ENCODE results near the gene DNAH8.
"Not testable (repeated sequence)": the region's sequence is repeated elsewhere in the genome, so short reads cannot be mapped to it uniquely, and the experiment has no call there.

DNAH8 gene

DNA sequence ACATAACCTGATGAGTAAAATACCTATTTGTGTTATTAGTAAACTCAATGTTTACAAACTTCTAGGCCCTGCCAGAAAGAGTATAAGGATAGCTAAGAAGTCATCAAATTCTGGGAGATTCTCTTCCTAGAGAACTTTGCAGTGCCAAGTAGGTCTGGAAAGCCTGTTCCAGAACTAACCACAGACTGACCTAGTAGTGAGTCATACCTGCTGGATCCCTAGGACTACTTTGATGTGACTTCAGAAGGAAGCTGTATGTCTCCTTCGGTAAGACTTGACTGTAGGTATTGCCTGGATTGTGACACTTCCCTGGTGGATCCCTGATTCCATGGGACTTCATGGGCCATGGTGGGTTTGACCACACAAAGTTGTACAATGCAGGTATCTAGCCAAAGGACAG lies 131.7 kb downstream of the DNAH8 start:
- DNase-seq: no peak

GRCh38 chr6:38847497-38847896 lies 132.4 kb downstream of the DNAH8 start:
- no peak for DNase-seq

- DNase-seq: no peak
Observed at GRCh38 chr6:38848760-38849159, 133.6 kb downstream of the DNAH8 start.

DNA sequence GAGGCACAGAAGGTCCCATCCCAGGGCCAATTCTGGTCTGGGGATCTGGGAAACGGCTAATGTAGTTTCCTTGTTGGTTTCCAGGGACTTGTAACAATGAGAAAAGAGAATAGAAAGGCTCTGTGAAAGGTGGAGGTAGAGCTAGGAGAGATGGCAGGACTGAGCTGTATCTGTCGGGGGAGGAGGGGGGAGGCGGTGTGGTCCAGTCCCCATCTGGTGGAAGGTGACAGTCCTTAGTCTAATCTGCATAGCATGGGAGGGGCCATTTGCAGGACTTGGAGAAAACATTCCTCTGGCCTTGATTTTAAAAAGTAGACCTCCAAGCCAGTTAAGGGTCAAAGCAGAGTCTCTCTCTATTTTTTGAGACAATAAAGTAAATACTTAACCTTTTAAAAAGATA lies 137.1 kb downstream of the DNAH8 start:
- no peak for DNase-seq

DNA sequence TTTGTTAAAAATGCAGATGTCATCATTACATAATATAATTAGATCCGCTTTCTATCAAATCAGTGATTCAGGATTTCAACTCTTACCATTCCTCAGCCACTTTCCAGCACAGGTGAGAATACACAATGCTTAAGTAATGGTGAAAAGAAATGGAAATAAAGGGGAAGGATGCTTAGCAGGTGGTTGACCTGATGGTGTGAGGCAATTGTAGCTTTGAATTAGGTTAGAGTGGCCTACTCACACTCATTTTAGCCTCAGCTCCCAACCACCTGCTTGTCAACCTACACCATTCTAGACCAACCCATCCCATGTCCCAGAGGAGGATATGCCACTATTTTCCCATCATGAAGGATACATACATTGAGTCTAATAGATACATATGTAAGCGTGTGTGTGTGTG lies 138.1 kb downstream of the DNAH8 start:
- no peak for DNase-seq

DNA sequence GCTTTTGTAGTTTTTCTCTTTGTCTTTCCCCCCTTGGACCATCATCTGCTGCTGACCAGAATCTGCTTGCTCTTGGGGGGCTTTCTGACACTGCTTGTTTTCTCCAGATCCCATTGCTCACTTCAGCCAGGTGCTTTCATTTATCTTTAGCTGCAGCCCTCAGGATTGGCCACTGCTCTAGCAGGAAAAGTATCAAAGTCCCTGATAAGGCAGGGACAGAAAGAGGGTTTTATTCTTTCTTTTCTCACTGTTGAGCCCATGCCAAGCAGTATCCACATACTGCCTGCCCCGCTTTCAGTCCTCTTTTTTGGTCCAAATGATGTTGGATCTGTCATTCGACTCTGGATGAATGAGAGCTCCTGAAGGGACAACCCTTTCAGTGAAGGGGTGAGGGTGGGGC lies 141.4 kb downstream of the DNAH8 start:
- no peak for DNase-seq

DNA sequence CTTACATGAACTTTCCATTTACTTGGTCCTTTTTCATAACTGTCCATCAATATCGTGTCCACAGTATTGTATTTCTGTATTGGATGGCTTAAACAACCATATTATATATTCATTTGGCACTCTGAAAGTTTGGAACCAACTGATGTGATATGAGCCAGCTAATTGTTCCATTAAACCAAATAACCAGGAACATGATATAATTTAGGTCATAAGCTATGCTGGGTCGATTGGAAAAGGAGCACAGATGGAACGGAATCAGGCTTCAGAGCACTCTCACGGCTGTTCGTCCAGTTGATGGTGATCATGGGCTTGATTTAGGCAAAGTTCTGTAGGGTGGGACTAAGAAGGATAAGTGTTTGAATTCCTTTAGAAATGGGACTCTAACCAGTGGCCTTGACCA lies 142.7 kb downstream of the DNAH8 start:
- no peak for DNase-seq

GRCh38 chr6:38860041-38860440 lies 144.9 kb downstream of the DNAH8 start:
- DNase-seq: no peak

DNA sequence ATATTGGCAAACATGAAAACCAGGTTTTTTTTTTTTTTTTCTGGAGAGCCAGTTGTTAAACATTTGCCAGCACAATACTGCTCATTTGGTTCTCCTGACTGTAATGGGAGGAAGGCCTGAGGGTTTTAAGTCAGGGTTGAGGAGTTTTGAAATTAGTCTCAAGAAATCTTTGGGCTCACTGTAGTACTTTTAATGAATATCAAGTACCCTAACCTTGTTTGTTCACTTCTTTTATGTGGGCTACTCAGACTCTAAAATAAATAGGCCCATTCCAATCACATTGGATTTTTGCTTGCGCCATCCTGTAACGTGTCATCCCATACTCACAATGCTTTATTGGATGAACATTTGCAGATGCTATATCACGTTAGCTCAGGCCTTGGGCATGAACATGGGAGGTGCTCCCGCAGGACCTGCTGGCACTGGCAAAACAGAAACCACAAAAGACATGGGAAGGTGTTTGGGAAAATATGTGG lies 146.9 kb downstream of the DNAH8 start:
- DNase-seq: no peak

DNA sequence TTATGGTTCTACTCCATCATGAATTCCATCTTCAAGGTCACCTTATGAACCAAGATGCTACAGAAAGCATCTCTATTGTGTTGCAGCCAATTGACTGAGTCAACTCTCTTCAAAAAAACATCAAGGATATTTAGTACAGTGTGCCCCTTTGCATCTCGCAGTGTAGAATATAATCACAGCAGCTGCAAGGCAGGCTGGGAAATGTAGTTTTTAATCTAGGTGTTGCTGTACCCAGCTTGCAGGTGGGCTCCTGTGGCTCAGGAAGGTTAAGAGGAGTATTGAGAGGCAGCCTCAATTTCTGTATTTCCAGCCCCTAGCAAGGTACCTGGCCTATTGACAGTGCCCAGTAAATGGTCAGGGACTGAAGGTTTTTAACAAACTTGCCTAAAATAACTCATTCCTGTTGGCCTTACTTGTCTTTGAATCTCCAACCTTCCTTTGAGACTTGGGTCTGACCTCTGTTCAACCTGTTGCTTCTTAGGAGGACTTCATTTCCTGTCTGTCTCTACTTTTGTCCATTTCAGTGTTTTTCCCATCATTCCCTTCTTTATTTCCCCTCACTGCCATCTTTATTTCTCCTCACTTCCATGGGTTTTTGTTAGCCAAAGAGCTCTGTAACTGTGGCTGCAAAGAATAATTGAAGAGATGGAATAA lies 150.5 kb downstream of the DNAH8 start:
- DNase-seq: no peak

DNA sequence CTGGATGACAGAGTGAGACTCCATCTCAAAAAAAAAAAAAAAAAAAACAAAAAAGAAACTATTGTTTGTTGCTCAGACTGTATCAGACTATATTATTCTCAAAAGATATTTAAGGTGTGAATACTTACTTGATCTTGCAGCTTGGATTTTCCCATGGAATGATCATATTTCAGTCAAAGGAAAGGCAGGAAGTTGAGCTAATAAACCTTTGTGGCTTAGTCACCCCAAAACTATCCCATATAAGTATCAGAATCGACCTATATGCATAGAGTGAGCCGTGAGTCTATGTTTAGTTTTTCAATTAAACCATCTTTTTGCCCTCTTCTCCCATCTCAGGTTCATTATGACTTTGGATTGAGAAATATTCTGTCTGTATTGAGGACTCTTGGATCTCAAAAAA lies 152.6 kb downstream of the DNAH8 start:
- DNase-seq: no peak

DNA sequence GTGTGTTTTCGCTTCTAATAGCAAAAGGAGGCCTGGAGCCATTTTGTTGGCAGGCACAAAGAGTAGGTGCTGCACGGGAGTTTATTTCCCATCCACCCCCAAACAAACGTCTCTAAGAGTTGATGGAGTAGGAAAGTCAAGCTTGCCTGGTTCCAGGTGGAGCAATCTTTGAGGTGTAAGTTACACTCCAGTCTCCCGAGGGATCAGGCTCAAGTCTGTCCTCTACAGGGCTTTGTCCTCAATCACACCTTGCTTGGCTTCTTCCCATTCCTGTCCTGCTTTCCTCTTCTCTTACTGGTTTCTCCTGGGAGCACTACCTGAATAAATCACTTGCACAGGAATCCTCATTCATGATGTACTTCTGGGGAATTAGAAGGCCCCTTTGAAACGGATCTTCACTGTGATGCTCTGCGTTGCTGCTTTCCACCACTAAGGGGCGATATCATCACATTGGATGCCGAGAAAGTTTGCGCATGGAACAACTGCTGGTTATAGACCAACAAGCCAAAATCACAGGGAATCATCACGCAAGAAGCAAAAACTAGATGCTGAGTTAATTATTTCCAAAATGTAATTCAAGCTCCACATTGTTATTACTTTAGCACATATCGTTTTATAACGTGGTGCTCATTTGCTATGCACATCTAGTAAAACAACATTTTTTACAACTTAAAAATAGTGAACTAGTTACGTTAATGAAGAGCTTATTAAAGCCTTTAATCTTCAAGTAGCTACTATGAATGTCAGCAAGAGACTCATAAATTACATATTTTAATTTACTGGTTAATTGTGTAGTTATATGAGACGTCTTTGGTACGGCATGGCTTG lies 156.8 kb downstream of the DNAH8 start:
- DNase-seq: no peak

DNA sequence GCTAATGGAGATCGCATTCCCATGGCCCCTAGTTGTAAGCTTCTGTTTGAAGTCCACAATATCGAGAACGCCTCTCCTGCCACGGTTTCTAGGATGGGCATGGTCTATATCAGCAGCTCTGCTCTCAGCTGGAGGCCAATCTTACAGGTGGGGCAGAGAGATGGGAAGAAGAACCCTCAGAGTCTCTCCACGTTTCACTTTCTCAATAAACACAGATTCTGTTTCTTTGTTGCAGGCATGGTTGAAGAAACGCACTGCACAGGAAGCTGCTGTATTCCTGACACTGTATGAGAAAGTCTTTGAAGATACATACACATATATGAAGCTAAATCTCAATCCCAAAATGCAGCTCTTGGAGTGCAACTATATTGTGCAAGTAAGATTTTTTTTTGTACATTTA lies 157.9 kb downstream of the DNAH8 start:
- no peak for DNase-seq

DNA sequence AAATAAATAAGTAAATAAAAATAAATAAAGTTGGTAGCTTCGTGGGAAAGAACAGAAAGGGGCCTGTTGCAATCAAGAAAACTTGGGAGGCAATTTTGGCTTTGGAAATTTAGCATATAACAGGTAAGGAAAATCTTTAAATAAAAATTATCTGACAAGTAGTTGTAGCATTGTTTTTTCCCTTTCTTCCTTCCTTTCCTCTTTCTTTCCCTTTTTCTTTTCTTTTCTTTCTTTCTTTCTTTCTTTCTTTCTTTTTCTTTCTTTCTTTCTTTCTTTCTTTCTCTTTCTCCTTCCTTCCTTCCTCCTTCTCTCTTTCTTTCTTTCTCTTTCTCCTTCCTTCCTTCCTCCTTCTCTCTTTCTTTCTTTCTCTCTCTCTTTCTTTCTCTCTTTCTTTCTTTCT lies 158.7 kb downstream of the DNAH8 start:
- not testable (repeated sequence) for DNase-seq

- no peak for DNase-seq
Observed at GRCh38 chr6:38876475-38876874, 161.4 kb downstream of the DNAH8 start.

DNA sequence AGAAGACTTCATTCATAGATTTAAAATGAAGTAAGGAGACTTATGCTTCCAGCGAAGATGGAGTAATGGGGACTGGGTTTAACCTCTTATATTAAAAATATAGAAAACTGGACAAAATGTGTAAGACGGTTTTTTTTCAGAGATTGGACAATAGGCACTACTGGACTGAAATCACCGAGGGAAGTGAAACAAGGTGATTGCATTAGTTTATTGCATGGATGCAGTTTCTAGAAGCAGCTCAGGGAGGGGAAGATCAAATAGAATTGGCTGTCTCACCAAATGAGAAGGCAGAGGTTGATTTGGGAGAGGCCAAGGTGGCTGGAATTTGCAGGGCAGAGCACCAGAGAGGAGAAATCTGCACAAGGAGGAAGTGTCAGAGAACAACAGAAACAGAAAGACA lies 162.6 kb downstream of the DNAH8 start:
- DNase-seq: no peak

GRCh38 chr6:38882157-38882556 lies 167.0 kb downstream of the DNAH8 start:
- no peak for DNase-seq

- no peak for DNase-seq
Observed at GRCh38 chr6:38897507-38897906, 182.4 kb downstream of the DNAH8 start.

- DNase-seq: no peak
Observed at GRCh38 chr6:38901802-38902522, 186.9 kb downstream of the DNAH8 start.

DNA sequence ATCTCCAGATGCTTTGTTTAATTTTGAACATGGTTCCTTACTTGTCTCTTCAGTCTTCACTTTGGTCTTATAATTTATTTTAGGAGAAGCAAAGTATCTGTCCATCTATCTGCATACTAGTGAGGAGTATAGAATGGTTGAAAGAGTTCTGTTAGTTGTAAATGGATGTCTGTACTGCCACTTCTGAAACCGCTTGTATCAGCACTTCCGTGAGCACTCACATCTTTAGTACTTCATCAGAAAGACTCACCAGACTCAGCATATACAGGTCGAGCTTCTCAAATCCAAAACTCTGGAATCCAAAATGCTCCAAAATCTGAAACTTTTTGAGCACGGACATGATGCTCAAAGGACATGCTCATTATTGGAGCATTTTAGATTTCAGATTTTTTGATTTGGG lies 191.5 kb downstream of the DNAH8 start:
- no peak for DNase-seq

DNA sequence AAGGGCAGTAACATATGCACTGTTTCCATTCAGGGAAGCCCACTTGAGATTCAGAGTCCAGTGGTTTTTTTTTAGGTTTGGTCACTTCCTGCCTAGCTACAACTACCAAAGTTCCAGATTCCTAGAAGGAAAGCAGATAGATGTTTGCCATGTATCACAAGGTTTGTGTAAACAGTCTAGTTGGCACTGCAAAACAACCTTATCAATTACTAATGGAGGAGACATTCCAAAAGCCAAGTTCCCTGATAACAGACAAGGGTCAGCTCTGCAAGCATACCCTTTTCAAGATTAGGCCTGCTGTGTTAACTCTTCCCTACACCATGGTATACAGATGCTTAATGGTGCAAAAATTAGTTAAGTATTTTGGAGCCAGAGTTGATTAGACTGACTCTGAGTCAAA lies 192.2 kb downstream of the DNAH8 start:
- DNase-seq: no peak

GRCh38 chr6:38909015-38909730 lies 194.1 kb downstream of the DNAH8 start:
- no peak for DNase-seq

DNA sequence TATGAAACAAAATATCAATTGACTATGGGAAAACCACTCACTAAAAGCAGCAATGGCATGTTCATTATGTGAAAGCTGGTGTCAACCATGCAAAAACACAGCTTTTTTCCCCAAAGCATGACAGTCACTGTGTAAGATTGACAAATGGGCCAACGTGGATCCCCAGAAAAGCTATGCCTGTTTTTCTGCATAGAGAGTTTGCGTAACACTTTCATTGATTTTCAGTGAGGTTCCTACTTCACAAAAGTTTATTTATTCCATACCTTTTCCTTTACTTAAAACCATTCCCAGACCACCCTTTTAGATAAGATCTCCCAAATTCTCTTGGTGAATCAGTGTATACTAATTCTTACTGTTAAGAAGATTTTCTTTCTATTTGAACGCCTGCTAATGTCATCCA lies 195.1 kb downstream of the DNAH8 start:
- no peak for DNase-seq

All from SHP77 treated with DMSO at 0.1 percent for 48 hours (cell line).